Kidney epithelial cell (primary cell): ENCODE data around the gene IRF2. TPM values are rescaled to one million over a fixed set of nuclear protein-coding genes. Genes with fewer than 3 reads are reported as not detected.

Source experiments
- DNase-seq: peaks from one replicate; pipeline ENCODE4 v3.0.0-alpha.2; 2010; ENCODE audit warnings: low read depth
- H3K27me3 ChIP-seq: 2 replicates; pipeline ENCODE4 v1.6.0; 2011; ENCODE audit warnings: low read length; ENCODE audit not compliant: control insufficient read depth, insufficient read depth
- H3K36me3 ChIP-seq: 2 replicates; pipeline ENCODE4 v1.5.1; 2011; ENCODE audit warnings: low read length; ENCODE audit not compliant: control insufficient read depth, insufficient read depth
- H3K4me3 ChIP-seq: 2 replicates; pipeline ENCODE4 v1.5.1; 2011; ENCODE audit warnings: low read depth, mild to moderate bottlenecking, control low read depth, low read length
- CTCF ChIP-seq: IDR thresholded peaks from 2 replicates; pipeline ENCODE4 v1.5.1; 2011; ENCODE audit warnings: mild to moderate bottlenecking, moderate library complexity, low read length, control low read depth, inconsistent platforms; ENCODE audit not compliant: insufficient read depth, poor library complexity, severe bottlenecking
- total RNA-seq: library from RNA; depleted of rRNA; stranded (reverse); fragments of >200 nt; gene quantifications from 2 replicates; pipeline ENCODE4 v1.2.3, GENCODE V29; 2015

The IRF2 gene
- total RNA-seq, 1 donor from 2014 or later: 30.4 TPM

GRCh38 chr4:184403384-184403781, 71.0 kb downstream of the IRF2 start:
- TF ChIP-seq CTCF: no peak
- Histone ChIP-seq H3K27me3 (no peaks in the 10 kb centered on the region), H3K4me3 (no peak overlapping the region), H3K36me3 (peaks cover 2% of the 10 kb centered on the region)
- DNase-seq: no peak

GRCh38 chr4:184402740-184403383, 71.5 kb downstream of the IRF2 start:
- TF ChIP-seq CTCF: no peak
- no peak for DNase-seq
- Histone ChIP-seq H3K27me3 (no peaks in the 10 kb centered on the region), H3K4me3 (no peak overlapping the region), H3K36me3 (peaks cover 2% of the 10 kb centered on the region)

- TF ChIP-seq CTCF: no peak
- peaks cover 2% of the 10 kb centered on the region for H3K36me3 ChIP-seq
Observed at GRCh38 chr4:184402239-184402638, 72.1 kb downstream of the IRF2 start.

GRCh38 chr4:184401397-184402171, 72.8 kb downstream of the IRF2 start:
- DNase-seq: no peak
- no peak for TF ChIP-seq CTCF
- H3K27me3 ChIP-seq: no peaks in the 10 kb centered on the region
- H3K4me3 ChIP-seq: no peak overlapping the region
- peaks cover 2% of the 10 kb centered on the region for H3K36me3 ChIP-seq

More at GRCh38 chr4:184402239-184402638, 72.1 kb downstream of the IRF2 start:
- DNase-seq: no peak
- H3K27me3 ChIP-seq: no peaks in the 10 kb centered on the region
- H3K4me3 ChIP-seq: no peak overlapping the region

GRCh38 chr4:184400891-184401290, 73.5 kb downstream of the IRF2 start:
- H3K27me3 ChIP-seq: no peaks in the 10 kb centered on the region
- no peak for DNase-seq
- H3K4me3 ChIP-seq: no peak overlapping the region
- TF ChIP-seq CTCF: no peak
- H3K36me3 ChIP-seq: peaks cover 2% of the 10 kb centered on the region
